DMS53 treated with DMSO at 0.1 percent for 48 hours (cell line): ENCODE measurements around the gene GALP.
"Not testable (repeated sequence)": the region's sequence is repeated elsewhere in the genome, so short reads cannot be mapped to it uniquely, and the experiment has no call there.

Experiments used
- DNase-seq: peaks from one replicate; lab custom pipeline; 2025; ENCODE audit not compliant: unreplicated experiment; lab: John Stamatoyannopoulos, UW

Gene GALP

DNA sequence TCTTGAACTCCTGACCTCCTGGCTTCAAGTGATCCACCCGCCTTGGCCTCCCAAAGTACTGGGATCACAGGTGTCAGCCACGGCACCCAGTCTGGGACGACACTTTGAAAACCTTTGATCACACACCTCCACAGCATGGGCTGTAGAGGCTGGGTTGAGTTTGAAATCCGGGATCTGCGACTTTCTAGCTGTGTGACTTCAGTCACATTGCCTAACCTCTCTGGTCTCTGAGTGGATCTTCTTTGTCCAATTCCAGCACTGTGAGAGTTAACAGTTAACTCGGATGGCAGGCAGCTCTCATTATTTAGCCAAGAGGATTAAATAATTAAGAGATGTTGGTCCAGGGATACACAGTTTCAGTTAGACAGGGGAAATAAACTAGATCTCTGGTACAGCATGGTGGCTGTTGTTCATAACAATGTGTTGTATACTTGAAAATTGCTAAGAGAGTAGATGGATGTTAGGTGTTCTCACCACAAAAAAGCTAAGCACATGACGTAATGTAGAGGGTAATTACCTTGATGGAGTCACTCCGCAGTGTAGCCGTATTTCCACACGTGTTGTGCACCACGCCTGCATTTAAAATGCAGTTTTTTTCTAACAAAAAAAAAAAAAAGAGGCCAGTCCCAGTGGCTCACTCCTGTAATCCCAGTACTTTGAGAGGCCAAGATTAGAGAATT, 1.9 kb downstream of the GALP start:
- DNase-seq = no peak

DNA sequence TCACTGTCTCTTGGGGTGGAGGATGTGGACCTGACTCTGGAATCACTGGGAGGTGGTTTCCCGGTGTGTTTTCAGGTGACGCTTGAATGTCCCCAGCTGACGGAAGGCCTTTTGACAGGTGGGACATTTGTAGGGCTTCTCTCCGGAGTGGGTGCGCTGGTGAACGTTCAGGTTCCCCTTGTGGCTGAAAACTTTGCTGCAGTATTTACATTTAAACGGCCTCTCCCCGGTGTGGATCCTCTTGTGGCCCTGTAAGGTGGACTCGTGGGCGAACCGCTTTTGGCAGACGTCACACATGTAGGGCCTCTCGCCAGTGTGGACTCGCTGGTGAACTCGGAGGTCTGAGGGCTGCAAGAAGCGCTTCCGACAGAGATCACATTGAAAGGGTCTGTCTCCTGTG, 14.0 kb downstream of the GALP start:
- no peak for DNase-seq

DNA sequence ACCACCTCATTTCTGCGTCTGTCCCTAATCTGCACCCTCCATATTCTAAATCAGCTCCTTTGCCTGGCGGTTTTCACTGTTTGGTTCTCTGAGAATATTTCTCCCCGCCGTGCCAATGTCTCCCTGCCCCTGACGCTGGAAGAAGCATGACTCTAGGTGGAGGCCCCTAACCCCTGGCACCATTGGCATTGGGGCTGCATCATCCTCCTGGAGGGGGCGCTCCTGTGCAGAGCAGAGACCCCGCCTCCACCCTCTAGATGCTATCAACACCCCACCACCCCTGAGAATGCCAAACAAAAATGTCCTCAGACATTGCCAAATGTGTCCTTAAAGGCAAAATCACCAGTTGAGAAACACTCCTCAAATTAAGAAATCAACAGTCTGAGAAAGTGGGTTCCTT, 15.3 kb downstream of the GALP start:
- no peak for DNase-seq

DNA sequence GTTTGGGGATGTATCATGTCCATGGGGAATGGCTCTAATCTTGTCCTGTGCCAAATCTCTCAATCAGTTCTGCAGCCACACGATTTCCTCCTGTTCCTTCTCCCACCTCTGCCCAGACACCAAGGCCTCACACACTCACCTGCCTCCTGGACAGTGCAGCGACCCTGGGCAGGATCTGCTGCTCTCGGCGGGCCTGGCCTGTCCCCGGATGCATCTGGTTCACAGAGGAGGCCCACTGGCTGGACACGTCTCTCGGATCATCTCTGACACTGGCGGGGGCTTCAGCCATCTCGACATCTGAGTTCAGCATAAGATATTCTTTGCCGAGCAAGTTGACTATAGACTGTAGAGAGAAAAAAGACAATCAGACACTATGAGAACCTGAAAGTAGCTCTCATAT, 15.9 kb downstream of the GALP start:
- no peak for DNase-seq

DNA sequence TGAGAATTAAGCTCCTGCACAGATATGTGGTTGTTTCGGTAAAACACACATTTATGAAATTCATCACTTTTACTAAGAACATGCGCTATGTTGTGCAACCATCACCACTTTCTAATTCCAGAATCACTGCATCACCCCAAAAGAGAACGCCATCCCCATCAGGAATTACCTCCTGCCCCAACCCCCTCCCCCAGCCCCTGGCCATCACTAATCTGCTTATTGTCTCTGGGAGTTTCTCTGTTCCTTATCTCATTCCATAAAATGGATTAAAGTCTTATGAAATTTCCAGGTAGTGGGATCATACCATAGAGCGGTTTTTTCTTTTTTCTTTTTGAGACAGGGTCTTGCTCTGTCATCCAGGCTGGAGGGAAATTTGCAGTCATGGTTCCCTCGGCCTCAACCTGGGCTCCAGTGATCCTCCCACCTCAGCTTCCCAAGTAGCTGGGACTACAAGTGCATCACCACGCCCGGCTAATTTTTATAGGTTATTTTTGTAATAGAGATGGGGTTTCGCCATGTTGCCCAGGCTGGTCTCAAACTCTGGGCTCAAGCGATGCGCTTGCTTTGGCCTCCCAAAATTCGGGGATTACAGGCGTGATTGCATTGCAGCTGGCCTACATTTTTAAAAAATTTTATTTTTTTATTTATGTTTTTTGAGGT, 18.3 kb downstream of the GALP start:
- DNase-seq = no peak

DNA sequence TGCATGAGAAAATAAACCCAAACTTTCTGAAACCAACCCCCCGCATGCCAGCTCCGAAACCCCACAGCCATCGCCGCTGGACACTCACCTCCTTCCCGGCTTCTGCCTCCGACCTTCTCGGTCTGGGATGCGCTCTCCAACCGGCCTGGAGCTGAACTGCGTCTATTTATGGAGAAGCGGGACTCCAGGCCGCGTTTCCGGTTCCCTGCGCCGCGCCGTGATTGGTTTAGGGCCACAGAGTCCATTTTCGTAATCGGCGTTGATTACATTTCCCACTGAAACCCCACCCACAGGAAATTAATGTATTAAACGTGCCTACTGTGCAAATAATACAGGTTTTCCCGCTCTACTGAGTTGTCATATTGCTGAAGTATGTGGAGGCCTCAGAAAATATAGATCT, 21.8 kb downstream of the GALP start, which contains the start of gene ZSCAN5B:
ZSCAN5B (minus strand) TSS at position 138 of the 400 bp plus-strand sequence. CDS start 4,731 bp downstream, outside the sequence.
- not testable (repeated sequence) for DNase-seq

DNA sequence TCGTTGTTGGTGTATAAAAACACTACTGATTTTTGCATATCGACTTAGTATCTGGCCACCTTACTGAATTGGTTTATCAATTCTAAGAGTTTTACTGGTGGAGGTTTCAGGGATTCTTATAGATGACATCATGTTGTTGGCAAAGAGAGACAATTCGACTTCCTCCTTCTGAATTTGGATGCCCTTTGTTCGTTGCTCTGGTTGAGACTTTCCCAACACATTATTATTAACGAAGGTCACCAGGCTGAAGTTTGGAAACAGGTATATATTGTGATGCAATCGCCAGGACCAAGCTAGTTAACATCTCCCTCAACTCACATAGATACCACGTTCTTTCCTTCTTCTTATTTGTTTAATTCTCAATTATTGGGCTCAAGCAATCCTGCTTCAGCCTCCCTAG, 23.9 kb downstream of the GALP start:
- no peak for DNase-seq

DNA sequence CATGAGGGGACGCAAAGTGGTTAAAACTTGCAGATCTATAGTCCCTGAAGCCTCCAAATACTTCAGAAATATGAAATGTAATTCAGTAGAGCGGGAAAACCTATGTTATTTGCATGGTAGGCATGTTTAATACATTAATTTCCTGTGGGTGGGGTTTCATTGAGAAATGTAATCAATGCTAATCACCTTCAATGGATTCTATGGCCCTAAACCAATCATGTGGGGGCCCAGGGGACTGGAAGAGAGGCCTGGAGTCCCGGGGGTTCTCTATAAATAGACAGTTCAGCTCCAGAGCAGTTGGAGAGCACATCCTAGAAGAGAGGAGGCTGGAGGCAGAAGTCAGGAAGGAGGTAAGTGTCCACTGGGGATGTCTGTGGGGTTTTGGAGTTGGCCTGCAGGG, 26.2 kb downstream of the GALP start, which contains the start of gene ZSCAN5C:
ZSCAN5C (plus strand) TSS at position 301 of the 400 bp plus-strand sequence. CDS start 3,641 bp downstream, outside the sequence.
- no peak for DNase-seq

DNA sequence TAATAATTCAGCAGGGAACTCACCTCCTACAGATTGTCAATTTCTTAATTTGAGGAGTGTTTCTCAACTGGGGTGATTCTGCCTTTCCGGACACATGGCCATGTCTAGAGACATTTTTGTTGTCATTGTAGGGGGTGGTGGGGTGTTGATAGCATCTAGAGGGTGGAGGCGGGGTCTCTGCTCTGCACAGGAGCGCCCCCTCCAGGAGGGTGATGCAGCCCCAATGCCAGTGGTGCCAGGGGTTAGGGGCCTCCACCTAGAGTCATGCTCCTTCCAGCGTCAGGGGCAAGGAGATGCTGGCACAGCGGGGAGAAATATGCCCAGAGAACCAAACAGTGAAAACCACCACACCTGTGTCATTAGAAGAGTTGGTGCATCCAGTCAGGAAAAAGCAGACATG, 31.8 kb downstream of the GALP start:
- not testable (repeated sequence) for DNase-seq

DNA sequence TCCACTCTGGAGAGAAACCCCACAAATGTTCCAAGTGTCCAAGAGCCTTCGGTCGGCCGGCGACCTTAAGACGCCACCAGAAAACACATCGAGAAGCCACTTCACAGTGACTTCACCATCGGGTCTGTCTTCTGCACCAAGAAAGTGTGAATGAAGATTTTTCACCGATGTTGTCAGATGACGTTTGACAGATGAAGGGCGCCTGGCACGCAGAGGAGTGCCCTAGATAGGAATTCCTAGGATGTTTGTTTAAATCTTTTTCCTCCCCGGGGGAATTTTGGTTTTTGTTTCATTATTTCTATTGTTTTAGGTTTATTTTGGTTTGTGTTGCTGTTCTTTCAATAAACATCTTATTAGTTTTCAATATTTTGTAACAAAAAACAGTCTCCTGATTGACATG, 33.3 kb downstream of the GALP start:
- DNase-seq = no peak

DNA sequence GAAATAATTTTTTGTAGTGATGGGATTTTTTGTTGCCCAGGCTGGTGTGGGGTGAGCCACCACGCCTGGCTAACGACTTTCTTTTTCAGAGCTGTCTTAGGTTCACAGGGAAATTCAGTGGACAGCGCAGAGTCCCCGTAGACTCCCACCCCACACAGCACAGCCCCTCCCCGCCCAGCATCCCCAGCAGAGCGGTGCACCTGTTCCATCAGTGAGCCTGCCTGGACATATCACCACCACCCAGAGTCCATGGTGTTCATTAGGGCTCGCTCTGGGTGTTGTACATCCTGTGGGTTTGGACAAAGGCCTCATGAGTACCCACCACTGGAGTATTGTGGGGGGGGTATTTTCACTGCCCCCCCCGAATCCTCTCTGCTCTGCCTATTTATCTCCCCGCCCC, 34.2 kb downstream of the GALP start:
- DNase-seq = not testable (repeated sequence)

DNA sequence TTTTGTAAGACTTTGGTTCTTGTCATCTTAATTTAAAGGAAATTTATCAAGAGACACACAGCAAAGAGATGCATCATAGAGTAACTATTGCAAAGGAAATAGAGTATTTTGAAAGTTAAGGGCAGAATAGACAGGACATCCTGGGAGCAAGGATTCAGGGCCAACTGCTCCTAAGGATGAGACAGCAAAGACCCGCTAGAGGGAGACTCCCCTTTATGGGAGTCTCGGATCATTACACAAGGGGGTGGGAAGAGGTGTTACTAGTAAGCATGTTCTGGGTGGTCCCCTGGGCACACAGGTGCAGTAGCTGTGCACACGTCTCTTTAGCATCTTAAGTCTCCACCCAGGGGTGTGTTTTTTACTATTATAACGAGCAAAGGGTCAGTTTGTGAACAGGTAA, 35.9 kb downstream of the GALP start:
- no peak for DNase-seq

DNA sequence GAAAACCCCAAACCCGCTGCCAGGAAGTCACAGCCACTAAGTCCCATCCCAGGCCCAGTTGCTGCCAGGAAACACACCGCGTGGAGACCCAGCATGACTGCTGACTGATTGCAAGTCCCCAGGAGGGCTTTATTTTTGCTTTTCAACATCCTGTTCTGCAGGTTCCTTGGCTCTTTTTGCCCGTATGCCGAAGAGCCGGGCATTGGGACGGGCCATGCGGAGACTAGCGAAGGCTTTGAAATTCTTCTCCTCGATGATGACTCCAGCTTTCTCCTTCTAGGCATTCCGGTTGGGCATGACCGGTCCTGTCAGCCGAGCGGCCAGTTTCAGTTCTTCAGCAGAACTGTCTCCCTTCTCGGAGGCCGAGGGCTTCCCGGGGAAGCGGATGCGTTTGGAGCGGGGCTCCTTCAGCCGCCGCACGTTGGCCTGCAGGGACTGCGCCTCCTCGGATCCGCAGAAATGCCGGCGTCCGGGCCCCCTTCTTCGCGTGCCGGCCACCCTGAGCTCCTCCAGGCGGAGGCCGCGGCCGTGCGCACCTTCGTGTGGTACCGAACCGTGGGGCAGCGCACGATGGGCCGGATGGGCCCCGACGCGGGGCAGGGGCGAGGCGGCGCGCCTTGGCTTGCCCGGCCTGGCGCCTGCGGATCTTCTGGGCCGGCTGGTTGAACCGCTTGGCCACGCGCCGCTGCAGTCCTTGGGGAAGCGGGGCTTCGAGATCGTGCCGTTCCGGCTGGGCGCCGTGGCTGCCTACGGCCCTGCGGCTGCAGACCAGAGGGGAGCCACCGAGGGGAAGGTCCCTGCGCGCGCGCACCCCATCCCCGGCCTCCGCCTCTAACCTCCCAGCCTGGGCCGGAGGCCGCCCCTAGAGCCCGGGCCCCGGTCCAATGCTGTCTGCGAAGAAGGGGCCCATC, 41.5 kb downstream of the GALP start:
- DNase-seq = peak; percentile 60

DNA sequence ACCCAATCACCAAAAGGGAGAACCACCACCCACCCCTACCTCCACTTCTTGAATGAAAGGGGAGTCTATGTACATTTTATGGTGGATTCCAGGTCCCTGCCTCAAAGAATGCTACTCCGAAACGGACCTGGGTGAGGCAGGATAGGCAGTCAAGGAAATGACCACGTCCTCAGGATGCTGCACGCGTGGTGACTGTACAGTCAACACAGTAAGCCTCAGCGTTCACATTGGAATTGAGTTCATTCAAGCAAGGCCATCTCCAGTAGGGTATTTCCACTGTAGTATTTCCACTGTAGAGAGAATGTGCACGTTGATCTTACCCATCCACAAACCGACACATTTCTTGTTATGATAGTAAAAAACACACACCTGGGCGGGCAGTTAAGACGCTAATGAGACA, 43.2 kb downstream of the GALP start:
- DNase-seq = no peak

DNA sequence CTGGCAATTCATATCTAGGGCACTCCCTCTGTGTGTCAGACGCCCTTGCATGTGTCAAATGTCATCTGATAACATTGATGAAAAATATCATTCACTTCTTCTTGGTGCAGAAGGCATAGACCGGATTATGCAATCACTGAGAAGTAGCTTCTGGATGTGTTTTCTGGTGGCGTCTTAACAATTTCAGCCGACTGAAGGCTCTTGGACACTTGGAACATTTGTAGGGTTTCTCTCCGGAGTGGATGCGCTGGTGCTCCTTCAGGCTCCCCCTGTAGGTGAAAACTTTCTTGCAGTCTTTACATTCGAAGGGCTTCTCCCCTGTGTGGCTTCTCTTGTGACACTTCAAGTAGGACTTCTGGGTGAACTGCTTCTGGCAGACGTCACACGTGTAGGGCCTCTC, 45.6 kb downstream of the GALP start:
- not testable (repeated sequence) for DNase-seq

DNA sequence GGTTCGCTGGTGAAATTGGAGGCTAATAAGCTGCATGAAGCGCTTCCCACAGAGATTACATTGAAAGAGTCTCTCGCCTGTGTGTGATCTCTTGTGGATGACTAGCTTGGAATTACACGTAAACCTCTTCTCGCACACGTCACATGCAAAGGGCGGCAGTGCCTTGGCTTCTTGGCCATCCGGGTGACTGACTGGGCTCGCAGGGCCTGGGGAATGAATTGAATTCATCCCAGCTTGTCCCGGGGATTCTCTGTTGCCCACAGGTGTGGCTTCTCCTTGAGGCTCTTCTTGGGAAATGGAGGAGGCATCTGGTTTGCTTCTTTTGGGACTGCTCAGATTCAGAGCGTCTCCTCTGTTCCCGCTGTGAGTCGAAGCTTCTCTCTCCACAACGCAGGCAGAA, 46.0 kb downstream of the GALP start:
- no peak for DNase-seq

DNA sequence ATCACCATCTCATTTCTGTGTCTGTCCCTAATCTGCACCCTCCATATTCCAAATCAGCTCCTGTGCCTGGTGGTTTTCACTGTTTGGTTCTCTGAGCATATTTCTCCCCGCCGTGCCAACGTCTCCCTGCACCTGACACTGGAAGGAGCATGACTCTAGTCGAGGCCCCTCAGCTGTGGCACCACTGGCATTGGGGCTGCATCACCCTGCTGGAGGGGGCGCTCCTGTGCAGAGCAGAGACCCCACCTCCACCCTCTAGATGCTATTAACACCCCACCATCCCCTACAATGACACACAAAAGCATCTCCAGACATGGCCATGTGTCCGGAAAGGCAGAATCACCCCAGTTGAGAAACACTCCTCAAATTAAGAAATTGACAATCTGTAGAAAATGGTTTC, 47.1 kb downstream of the GALP start:
- DNase-seq = no peak

DNA sequence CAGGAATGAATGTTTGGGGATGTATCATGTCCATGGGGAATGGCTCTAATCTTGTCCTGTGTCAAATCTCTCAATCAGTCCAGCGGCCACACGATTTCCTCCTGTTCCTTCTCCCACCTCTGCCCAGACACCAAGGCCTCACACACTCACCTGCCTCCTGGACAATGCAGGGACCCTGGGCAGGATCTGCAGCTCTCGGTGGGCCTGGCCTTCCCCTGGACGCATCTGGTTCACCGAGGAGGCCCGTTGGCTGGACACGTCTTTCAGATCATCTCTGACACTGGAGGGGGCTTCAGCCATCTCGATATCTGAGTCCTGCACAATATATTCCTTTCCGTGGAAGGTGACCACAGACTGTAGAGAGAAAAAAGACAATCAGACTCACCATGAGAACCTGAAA, 47.7 kb downstream of the GALP start:
- DNase-seq = no peak
